ENCODE data around the gene KCNMA1. TPM values are rescaled to one million over a fixed set of nuclear protein-coding genes. Genes with fewer than 3 reads are reported as not detected.

KCNMA1 gene
- total RNA-seq, 1 experiment from 2014 or later, result 0.49 TPM

DNA sequence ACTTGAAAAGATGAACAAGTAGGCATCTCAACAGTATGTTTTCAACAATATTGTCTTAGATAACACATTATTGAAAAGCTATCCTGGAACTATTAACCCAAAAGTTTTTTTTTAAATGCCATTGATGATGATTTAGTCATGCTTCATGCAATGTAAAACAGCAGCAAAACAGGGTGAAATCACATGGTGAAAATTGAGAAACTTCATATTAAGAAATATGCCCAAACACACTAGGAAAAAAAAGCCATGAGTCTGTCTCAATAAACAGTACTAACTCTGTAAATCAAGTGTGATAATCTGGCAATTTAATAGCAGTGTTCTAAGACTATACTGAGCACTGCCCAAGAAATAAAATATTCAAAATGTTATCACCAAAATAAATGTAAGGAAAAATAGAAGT is 613.1 kb downstream of the KCNMA1 start:
- H3K9me3 ChIP-seq (ENCODE audit: control insufficient read depth in 1 of 2, insufficient read depth in 1 of 2, low read depth in 1 of 2, low read length in 2 of 2), result no peaks in the 10 kb centered on the region
- ATAC-seq (no peak), DNase-seq (ENCODE audit: low read depth, low spot score) (no peak)
- no peak overlapping the region for H3K4me3 ChIP-seq (replicated peaks in 1 of 2; ENCODE audit: low read depth in 1 of 2, low read length in 2 of 2)
- no peak for TF ChIP-seq SP1 (IDR thresholded peaks at IDR 0.05; ENCODE audit: low read depth)
- TF ChIP-seq YY1 (IDR thresholded peaks at IDR 0.05; ENCODE audit: extremely low read depth, insufficient replicate concordance, low read depth, low read length), result no peak
- no peak for TF ChIP-seq ZNF274 (IDR thresholded peaks at IDR 0.05; ENCODE audit: low read depth, low read length)
- TF ChIP-seq, protein P1, sequence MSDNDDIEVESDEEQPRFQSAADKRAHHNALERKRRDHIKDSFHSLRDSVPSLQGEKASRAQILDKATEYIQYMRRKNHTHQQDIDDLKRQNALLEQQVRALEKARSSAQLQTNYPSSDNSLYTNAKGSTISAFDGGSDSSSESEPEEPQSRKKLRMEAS (IDR thresholded peaks at IDR 0.05), result no peak
- TF ChIP-seq ZFX (IDR thresholded peaks at IDR 0.05), result no peak
- no peak for TF ChIP-seq EGR1 (IDR thresholded peaks at IDR 0.05; ENCODE audit: low read depth)
- TF ChIP-seq ELF1 (IDR thresholded peaks at IDR 0.05; ENCODE audit: borderline replicate concordance, low read depth), result no peak
- TF ChIP-seq, protein P2, sequence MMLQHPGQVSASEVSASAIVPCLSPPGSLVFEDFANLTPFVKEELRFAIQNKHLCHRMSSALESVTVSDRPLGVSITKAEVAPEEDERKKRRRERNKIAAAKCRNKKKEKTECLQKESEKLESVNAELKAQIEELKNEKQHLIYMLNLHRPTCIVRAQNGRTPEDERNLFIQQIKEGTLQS (IDR thresholded peaks at IDR 0.05), result no peak
- no peak for TF ChIP-seq SRF (IDR thresholded peaks at IDR 0.05; ENCODE audit: low read depth)
- TF ChIP-seq, protein P3, sequence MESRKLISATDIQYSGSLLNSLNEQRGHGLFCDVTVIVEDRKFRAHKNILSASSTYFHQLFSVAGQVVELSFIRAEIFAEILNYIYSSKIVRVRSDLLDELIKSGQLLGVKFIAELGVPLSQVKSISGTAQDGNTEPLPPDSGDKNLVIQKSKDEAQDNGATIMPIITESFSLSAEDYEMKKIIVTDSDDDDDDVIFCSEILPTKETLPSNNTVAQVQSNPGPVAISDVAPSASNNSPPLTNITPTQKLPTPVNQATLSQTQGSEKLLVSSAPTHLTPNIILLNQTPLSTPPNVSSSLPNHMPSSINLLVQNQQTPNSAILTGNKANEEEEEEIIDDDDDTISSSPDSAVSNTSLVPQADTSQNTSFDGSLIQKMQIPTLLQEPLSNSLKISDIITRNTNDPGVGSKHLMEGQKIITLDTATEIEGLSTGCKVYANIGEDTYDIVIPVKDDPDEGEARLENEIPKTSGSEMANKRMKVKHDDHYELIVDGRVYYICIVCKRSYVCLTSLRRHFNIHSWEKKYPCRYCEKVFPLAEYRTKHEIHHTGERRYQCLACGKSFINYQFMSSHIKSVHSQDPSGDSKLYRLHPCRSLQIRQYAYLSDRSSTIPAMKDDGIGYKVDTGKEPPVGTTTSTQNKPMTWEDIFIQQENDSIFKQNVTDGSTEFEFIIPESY (IDR thresholded peaks at IDR 0.05; ENCODE audit: extremely low read depth, insufficient replicate concordance, low read length), result no peak
- no peak for TF ChIP-seq CBX3 (IDR thresholded peaks at IDR 0.05; ENCODE audit: low read depth)
- H3K9ac ChIP-seq (ENCODE audit: low read length), result no peak overlapping the region
- no peak overlapping the region for H3K27ac ChIP-seq (ENCODE audit: low read depth, low read length)
- ChIA-PET POLR2A (no interaction called here), CTCF (no interaction called here), RAD21 (ENCODE audit: low non-redundant PET in 1 of 2, low total read pairs in 2 of 2, uncharacterized antibody in 2 of 2, unreplicated experiment in 2 of 2) (no interaction called here)
- no TSS peak for BruUV-seq (replicated peaks)
- no peak overlapping the region for H2AFZ ChIP-seq (ENCODE audit: low read depth, low read length, poor library complexity, severe bottlenecking)
- H3K79me2 ChIP-seq (ENCODE audit: insufficient read depth, low read length), result no peaks in the 10 kb centered on the region
- intact Hi-C loops (cut with micrococcal nuclease), result no loop called here
- H3K9me2 ChIP-seq (ENCODE audit: insufficient read depth), result no peaks in the 10 kb centered on the region
- H3K36me3 ChIP-seq (ENCODE audit: control insufficient read depth in 1 of 2, insufficient read depth in 2 of 2, low read length in 2 of 2), result no peaks in the 10 kb centered on the region
- H3K27me3 ChIP-seq (ENCODE audit: insufficient read depth, low read length), result peaks cover 46% of the 10 kb centered on the region; the same call in 1 of the 2 replicates
- H4K20me1 ChIP-seq (ENCODE audit: insufficient read depth), result no peaks in the 10 kb centered on the region
- H3K4me2 ChIP-seq (ENCODE audit: low read length), result no peak overlapping the region
- no peaks in the 10 kb centered on the region for H3K4me1 ChIP-seq (ENCODE audit: control insufficient read depth in 1 of 2, insufficient read depth in 2 of 2, low read length in 2 of 2)

Data from HCT116 (cell line).